LHCN-M2 (cell line): ENCODE results near the gene DLL3. TPM values are rescaled to one million over a fixed set of nuclear protein-coding genes. Genes with fewer than 3 reads are reported as not detected.

Source experiments
- DNase-seq: peaks from one replicate; pipeline ENCODE4 v3.0.0-alpha.2; 2012; ENCODE audit warnings: low read depth
- total RNA-seq: library from RNA; depleted of rRNA; stranded (reverse); fragments of >200 nt; gene quantifications from 2 replicates; pipeline ENCODE4 v1.2.3, GENCODE V29; 2014; rRNA removed

Gene DLL3
- total RNA-seq, 1 experiment from 2014 or later, result 2.6 TPM

- DNase-seq, result no peak
These were observed 54.4 kb downstream of the DLL3 start for GRCh38 chr19:39553082-39553652.

- no peak for DNase-seq
These were observed 56.1 kb downstream of the DLL3 start for GRCh38 chr19:39554701-39555311.

GRCh38 chr19:39555883-39556282 is 57.1 kb downstream of the DLL3 start:
- DNase-seq, result no peak

Other genes with a start within 250 kb of the DLL3 start
- gene IFNL2, start 230.6 kb upstream of the DLL3 start, total RNA-seq, result not detected in 2 replicates
- not detected in 2 replicates for gene IFNL1, start 202.5 kb upstream of the DLL3 start, total RNA-seq
- 0.13 TPM in 1 of 2 replicates, not detected in the other for gene LRFN1, start 178.1 kb upstream of the DLL3 start, total RNA-seq
- not detected in 2 replicates for gene GMFG, start 162.9 kb upstream of the DLL3 start, total RNA-seq
- gene SAMD4B, start 156.5 kb upstream of the DLL3 start, total RNA-seq, result 90.4 and 126 TPM in 2 replicates
- gene PAF1, start 107.8 kb upstream of the DLL3 start, total RNA-seq, result 51.9 and 61.7 TPM in 2 replicates
- gene MED29, start 107.6 kb upstream of the DLL3 start, total RNA-seq, result 32.8 and 38.7 TPM in 2 replicates
- gene ZFP36, start 92.1 kb upstream of the DLL3 start, total RNA-seq, result 9.3 and 15.0 TPM in 2 replicates
- gene PLEKHG2, start 86.3 kb upstream of the DLL3 start, total RNA-seq, result 19.9 and 23.4 TPM in 2 replicates
- gene RPS16, start 63.0 kb upstream of the DLL3 start, total RNA-seq, result 159 and 209 TPM in 2 replicates
- gene SUPT5H, start 53.4 kb upstream of the DLL3 start, total RNA-seq, result 74.8 and 79.0 TPM in 2 replicates
- gene TIMM50, start 18.1 kb upstream of the DLL3 start, total RNA-seq, result 99.1 and 120 TPM in 2 replicates
- gene SELENOV, start 16.2 kb downstream of the DLL3 start, total RNA-seq, result not detected in 2 replicates
- gene EID2B, start 33.9 kb downstream of the DLL3 start, total RNA-seq, result 3.0 and 4.8 TPM in 2 replicates
- 9.7 and 14.8 TPM in 2 replicates for gene EID2, start 41.2 kb downstream of the DLL3 start, total RNA-seq
- not detected in 2 replicates for gene LGALS13, start 103.6 kb downstream of the DLL3 start, total RNA-seq
- gene LGALS16, start 157.0 kb downstream of the DLL3 start, total RNA-seq, result not detected in 2 replicates
- gene LGALS14, start 205.5 kb downstream of the DLL3 start, total RNA-seq, result not detected in 2 replicates
- gene CLC, start 239.1 kb downstream of the DLL3 start, total RNA-seq, result not detected in 2 replicates